HG02571 (cell line): ENCODE data around the gene SLC4A1.

ENCODE experiments used
- ATAC-seq: cut with Tn5 transposase; IDR thresholded peaks from one replicate; pipeline ENCODE4 v1.9.1; 2021; ENCODE audit warnings: mild to moderate bottlenecking, moderate library complexity; ENCODE audit not compliant: unreplicated experiment

The SLC4A1 gene

DNA sequence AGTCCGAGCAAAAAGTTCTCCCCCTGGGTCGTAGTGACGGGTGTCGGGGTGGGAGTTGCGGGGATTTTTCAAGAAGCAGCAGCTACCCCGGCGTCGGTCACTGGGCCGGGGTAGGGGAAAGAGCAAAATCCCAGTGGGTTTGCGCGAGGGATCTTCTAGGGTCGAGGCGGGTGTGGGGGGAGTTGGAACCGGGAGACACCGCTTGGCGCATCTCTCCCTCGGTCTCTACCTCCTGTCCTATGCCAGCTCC, 46.1 kb downstream of the SLC4A1 start:
- ATAC-seq: no peak

DNA sequence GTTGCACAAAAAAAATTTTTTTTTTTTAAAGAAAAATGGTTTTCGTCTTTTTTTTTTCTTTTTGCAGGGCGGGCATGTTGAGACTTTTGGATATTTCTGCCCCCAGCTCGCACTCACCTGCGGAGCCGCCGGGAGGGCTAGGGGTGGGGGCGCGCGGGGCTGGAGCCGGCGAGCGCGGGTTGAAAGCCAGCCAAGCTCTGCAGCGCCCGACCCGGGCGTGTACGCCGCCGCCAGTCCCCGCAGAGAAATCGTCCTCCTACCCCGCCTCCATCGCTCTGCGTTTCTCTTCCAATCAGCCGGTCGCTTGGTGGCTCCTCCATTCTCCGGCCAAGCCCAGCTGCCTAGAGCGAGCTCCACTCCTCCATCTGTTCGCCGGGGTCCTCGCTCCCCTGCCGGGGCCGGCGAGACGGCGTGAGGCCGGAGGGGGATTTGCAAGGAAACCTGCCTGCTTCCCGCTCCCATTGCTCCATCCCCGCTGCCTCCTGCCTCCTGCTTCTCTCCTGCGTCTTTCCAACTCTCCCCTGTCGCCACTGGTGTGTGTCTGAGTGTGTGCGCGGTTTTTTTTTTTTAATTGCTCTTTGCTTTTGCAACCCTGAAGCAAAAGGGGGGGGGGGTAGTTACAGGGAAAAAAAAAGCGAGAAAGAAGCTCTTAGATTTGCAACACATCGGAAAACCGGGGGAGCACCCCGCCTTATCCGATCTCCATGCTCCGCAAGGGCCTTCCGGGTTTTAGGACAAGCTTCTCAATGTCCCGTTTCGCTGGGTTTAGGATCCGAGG, 46.7 kb downstream of the SLC4A1 start:
- no peak for ATAC-seq

DNA sequence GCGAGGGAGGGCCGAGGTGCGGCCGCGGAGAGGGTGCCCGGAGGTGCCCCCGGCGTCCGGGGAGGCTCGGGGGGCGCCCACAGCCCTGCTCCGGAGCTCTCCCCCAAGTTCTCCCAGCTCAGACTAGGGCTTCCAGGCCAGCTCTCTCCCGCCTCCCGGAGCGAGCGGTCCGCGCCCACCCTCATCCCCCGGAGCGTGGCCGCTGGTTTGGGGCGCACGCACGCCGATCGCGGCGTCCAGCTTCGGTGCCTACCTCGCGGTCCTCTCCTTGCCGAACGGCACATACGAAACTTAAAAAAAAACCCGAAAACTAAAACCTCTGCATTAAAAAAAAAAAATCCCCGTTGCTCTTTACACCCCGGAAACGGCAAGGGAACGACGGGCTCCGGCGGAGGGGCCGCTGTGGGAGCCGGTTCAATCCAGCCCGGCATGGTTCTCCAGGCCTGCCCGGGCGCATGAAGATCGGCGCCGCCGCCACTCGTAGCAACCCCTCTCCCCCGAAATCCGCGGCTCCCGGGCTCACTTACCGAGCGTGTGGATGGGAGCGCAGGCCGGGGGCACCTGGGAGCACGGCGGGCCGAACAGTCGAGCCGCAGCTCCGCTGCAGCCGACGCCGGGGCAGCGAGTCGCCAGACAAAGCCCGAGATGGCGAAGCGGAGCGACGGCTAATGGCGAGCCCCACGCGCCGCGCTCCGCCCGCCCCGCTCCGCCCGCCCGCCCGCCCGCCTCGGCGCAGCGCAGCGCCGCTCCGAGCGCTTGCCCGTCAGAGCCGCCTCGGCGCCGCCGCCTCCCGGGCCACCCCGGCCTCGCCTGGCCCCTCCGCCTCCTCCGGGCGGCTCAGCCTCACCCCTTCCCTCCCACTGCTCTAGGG, 47.5 kb downstream of the SLC4A1 start:
- ATAC-seq: peak; percentile 0

DNA sequence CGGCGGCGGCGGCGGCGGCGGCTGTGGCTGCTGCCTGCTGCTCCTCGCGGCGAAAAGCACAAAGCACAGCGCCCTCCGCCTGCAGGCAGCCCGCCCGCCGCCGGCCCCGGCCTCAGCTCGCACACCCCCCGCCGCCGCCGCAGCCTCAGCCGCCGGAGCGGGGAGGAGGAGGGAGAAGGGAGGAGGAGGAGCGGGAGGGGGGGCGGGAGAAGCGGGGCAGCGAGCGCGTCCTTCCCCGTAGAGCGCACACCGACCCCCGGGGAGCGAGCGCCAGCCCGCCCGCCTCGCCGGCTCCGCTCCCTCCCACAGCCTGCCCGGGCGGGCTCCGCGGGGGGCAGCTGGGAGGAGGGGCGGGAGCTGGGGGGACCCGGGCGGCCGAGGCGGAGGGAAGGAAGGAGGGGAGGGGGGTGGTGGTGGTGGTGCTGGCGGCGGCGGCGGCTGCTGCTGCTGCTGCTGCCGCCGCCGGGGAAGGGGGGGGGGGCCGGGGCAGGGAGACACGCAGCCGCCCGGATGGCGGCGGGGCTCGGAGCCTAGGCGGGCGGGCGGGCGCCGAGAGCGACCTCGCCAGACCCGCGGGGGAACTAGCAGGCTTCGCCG, 48.2 kb downstream of the SLC4A1 start, which contains the start of gene UBTF:
Gene UBTF (minus strand): TSS at position 60 of the 597 bp plus-strand sequence. CDS start 1,446 bp downstream, outside the sequence.
- peak; percentile 3 for ATAC-seq

DNA sequence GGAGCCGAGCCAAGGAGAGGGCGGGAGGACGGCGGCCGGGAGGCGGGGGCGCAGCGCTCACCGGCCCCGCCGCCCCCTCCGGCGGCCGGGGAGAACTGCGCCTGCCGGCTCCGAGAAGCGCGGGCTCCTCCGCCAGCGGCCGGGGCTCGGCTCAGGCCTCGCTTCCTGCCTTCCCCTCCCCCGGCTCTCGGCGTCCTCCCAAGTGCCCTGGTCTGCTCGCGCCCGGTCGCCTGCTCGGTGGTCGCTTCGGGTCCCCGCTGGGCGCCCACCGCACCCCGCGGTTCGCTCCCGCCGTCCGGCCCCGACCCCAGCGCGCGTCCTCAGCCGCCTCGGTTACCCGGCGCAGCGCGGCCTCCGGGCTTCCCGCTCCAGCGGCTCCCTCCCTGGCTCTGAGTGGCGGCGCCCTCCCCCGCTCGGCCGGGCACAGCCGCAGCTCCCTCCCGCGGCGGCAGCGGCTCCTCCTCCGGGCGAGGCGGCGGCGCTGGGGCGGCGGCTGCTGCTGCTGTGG, 48.8 kb downstream of the SLC4A1 start:
- peak; percentile 31 for ATAC-seq

DNA sequence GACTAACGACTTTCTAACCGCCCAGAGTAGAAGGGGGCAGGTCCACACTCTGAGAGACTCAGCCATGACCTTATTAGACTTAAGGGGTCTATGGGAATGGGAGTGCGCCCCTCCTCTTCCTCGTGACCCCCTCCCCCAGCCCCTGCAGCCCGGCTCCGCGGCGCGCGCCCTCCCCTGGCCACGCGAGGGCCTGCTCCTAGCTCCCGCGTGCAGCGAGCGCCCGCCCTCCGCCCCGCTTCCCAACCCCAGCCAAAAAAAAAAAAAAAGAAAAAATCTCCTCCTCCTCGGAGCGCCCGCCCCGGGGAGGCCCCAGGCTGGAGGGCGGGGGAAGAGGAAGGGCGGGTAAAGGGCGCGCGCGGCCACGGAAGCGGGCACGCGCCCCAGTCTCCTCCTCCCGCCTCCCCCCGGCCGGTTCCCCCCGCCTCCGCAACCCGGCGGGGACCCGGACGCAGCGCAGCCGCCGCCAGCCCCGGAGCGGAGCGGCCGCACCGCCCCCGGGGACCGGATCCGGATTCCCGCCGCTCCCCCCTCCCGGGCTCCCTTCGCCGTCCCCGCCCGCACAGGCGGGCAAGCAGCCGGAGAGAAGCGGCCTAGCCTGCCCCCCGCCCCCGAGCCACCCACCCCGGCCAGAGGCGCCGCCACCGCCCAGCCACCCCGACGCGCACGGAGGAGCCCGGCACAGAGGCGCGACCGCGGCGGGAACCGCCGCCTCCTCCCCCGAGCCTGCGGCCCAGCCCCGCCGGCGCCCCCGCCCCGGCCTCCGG, 49.4 kb downstream of the SLC4A1 start:
- peak; percentile 35 for ATAC-seq

DNA sequence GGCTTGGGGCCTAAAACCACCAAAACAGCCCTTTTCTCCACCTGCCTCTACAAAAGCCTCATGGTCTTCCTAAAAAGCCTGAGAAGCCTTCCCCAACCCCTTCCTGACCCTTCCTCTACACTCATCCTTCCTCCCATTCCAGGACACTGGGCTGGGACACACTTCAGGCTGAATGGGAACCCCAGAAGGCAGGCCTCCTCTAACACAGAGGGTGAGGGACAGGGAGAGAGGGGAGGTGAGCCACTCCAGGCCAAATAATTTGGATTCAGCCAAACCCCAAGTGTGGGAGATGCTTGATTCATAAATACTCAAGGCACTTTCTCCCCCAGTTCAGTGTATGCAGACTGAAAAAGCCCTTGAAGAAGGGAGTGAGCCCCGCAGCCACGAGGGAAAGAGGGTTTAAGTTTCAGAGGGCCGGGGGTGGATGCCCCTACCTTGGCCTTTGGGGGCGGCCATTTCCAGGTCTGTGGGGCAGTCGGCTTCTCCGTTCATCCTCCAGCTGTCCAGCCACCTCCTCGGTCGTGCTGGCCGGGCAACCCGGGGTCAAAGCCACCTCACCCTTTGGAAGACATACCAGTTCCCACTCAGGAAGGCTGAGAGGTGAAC, 50.1 kb downstream of the SLC4A1 start:
- no peak for ATAC-seq

DNA sequence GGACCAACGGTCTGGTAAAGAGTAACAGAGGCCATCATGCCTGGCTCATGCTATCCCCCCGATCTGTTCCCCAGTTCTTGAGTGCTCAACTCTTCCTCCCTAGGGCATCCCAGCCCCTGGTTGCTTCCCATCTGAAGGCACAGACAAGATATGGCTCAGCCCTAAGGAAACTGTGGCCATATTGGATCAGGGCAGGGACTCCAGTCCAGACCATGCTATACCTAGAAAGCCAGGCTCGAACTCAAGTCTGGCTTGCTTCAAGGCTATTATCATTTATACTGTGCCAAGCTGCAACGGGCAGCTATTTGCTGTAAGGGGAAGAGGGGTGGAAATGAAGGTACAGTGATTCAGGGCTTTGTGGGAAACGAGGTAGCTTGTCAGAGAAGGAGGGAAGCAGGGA, 51.2 kb downstream of the SLC4A1 start:
- no peak for ATAC-seq

DNA sequence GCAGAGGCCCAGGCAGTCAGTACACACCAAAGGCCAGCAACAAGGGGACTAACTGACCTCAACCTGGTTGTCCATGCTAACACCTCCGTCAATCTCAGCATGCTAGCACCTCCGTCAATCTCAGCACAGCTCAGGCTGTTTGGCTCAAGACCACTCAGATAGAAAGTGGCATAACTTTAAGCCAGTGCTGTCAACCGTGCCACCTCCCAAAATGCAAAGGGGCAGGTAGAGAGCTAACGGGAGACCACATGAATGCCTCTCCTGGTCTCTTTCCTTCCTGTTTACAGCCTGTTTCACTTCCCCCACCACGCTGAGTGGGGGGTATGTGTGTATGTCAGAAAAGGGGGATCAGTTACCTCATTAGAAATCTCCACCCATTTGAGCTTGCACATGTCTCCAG, 51.8 kb downstream of the SLC4A1 start:
- no peak for ATAC-seq

DNA sequence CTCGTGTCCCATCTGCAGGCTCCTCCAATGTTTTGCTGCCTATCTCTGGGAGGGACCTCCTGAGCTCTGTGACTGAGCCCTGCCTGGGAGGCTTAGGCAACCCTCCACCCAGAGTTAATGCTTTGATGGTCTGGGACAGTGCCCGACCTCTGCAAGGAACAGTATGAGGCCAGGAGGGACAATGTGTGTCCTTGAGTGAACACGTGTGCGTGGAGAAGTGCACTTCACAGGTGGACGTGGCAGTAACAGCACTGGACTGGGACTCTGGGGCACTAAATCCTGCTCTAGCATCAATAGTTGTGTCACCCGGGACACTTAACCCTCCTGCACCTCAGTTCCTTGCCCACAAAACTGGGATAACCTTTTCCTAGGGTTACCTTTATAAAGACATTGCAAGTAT, 53.0 kb downstream of the SLC4A1 start:
- ATAC-seq: no peak

DNA sequence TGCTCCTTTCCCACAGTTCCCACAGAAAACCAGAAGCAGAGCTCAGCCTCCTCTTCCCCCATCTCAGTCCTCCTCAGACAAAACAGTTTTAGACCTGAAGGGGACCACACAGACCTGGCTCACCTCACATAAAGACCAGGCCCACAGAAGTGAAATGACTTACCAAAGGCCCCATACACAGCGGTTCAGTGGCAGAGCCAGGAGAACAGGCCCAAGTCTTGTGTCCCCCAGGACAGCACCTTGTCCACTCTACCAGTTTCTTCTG, 53.8 kb downstream of the SLC4A1 start:
- no peak for ATAC-seq

DNA sequence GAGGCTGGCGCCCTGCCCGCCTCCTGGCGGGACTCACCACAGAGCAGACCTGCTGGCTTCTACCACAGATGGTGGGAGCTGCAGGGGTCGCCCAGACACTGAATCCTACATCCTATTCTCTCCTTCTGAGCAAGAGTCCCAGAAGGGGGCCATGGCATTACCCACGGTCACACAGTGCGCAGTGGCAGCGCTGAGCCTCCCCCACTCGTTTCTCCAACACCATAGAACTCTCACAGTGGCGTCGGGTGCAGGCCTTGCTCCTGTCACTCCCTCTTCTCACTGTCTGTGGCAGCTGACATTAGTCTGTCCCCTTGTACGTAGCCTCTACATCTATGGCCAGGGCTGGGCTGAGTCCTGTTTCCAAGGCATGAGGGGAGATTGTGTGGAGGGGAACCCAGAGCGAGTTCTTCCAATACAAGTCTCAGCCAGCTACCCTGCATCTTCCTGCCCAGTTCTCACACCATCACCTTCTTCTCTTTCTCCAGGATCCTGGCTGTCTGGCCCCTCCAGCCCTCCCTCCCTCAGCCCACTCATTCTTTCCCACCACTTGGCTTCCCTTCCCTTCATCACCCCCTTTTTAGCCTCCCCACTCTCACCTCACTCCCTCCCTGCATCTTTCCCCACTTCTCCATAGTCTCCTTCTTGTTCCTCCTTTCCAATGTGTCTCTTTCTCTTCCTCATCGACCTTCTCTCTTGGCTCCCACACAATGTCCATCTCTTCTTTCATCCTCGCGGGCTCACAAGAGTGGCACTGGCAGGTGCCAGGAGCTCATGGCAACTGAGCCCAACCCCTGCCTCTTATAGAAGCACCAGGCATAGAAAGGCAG, 54.3 kb downstream of the SLC4A1 start:
- no peak for ATAC-seq

DNA sequence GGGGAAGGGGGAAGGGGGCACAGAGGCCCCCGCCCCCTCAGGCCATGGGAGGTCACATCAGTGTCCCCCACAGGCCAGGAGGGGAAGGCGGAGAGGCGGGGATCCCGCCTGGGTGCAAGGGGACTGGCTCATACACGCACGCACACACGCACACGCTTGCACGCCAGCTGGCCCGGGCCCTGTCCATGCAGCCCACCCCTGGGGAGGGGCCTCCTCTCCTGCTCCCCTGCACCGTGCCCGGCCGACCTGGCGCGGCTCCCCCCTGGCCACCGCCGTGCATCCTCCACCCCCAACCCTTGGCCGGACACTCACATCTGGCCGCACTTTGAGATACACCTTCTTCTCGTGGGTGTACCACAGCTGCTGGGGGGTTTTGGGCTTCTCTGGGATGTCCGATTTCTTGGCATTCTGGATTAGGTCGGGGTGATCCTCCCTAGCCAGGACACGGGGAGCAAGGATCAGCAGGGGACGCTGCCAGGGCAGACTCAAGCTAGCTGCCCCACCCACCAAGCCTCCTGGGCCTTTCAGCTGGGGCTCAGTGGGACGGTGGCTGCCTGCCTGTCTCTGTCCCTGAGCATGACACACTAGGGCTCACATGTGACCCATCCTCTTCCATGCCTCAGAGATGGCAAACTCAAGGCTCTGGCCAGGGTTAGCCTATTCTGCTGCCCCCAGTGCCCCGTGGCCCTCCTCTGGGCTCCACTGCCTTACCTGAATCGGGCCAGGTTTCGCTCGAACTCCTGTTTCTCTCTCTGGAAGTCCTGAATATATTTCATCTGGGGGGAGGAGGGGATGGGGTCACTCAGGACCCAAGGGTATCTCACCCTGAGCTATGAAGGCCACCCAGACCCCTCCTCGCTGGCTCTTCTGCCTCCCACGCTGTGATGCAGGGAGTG, 55.2 kb downstream of the SLC4A1 start:
- ATAC-seq: no peak

DNA sequence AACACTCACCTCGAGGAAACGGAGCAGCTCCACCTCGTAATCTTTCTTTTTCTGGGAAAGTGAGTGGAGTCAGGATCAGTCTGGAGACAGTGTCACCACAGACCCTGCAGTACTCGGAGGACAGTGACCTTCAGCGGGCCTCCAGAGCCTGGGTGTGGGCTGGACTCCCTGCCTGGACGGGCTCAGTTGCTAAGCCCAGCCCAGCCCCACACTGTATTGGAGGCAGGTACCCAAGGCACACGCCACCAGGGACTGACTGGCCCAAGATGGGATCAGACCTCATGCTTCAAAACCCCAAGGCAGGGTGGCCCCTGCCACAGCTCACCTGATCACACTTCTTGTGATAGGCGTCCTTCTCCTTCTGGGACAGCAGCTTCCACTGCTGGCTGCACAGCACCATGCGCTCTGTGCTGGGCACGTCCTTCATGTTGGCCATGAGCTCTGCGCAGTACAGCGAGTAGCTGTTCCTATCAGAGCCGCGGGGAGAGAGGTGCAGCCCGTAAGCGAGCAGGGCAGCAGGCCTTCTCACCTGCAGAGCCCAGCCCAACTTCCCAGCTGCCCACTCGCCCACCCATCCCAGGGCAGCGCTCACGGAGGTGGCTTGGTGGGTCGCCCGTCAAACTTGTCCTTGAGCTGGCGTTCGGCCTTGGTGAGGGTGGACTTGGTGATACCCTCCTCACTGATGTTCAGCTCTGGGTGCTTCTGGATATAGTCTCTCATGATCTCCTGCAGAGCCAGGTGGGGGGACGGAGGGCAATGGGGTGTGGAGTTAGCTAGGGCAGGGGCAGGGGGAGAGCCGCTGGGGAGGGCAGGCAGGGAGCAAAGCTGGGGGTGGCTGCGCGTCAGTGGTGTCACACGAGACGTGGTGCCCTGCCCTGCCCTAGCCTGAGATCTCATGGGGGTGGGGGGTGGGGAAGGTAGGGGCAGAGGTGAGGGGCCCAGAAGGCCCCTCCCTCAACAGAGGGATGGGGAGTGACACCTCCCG, 56.4 kb downstream of the SLC4A1 start:
- ATAC-seq: no peak

DNA sequence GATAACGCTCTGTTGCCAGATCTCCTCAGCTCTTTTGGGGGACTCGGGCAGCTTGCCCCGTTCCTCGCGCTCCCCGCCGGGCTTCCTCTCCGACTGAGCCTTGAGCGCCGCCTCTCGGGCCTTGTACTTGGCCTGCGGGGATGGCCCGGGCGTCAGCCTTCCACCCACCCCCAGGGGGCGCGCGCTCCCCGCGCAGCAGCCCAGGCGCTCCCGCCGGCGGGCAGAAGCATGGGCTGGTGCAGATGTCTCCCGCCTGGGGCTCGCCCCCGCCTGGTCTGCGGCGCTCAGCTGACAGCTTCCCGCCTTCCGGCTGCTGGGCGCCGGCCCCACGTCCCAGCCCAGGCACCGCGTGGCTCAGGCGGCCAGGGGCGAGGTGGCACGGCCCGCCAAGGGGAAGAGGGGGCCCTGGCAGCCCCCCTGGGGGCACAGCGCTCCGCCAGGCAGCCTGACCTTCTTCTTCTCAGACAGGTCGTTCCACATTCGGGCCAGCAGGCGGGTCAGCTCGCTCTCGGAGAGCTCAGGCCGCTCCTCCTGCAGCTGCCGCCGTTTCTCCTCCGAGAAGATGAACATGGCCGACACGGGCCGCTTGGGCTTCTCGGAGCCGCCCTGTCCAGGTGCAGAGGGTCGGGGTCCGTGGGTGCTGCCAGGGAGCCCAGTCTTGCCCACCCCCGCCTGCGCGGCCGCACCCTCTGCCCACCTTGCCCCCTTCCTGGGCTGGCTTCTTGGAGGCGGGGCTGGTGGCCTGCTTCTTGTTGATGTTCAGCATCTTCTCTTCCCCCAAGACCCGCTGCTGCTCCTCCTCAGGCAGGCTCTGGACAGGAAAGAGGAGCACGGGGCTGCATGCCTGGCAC, 57.4 kb downstream of the SLC4A1 start:
- peak; percentile 62 for ATAC-seq

DNA sequence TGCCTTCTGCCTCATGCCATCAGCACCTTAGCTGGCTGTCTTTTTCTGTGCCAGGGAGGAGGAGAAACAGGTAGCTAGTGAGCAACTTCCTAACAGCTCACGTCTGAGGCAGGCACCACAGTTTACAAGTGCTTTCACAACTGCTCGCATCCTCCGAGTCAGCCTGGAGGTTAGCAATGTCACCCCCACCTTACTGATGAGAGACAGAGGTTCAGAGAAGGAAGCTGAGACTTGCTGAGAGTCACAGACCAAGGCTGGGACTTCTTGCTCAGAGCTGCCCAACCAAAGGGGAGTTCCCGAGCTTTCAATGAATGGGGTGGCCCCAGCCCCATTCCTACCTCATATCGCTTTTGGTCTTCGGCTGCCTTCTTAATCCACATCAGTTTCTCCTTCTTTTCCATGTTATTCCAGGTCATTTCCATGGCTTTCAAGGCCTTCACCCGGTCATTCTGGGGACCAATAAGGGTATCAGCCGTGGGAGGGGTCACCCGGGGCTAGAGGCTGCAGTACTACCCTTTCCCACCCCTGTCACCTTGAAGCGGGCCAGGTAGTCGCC, 58.1 kb downstream of the SLC4A1 start:
- peak; percentile 25 for ATAC-seq

DNA sequence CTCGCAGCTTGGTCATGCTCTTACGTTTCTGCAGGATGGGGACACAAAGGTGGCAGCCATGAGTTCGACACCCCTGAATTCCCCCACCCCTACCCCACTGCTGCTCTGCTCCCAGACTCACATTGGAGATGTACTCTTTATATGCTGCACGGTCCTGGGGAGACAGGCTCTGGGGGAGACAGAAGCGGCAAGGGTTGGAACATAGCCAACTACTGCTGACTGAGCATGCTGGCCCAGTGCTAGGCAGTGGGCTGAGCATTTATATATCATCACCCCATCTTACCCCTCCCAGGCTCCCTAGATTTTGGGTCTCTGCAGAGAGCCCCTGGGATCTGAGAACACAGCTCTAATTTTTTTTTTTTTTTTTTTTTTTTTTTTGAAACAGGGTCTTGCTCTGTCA, 60.2 kb downstream of the SLC4A1 start:
- no peak for ATAC-seq
